Central memory CD4-positive, alpha-beta T cell (primary cell): ENCODE measurements around the gene PIK3AP1.
"Not testable (repeated sequence)": the region's sequence is repeated elsewhere in the genome, so short reads cannot be mapped to it uniquely, and the experiment has no call there.

Experiments used
- DNase-seq: peaks from one replicate; pipeline ENCODE4 v3.0.0; 2022

The PIK3AP1 gene

DNA sequence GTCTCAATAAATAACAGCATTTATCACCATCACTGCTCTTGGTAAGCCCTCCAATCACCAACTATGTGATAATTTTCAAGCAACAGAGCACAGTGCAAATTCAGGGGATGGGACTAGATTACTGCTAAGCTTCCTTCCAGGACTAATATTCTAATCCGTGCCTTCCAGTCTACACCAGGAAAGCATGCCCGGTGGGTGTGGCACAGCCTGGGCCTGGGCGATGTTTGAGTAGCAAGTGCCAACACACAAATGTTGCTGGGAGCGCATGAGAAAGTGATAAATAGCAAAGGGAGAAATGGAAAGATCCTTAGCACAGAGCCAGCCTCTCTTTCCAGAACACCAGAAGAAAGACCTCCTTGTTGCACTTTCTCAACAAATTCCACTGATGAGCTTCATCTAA is 120.0 kb downstream of the PIK3AP1 start:
- DNase-seq: no peak

DNA sequence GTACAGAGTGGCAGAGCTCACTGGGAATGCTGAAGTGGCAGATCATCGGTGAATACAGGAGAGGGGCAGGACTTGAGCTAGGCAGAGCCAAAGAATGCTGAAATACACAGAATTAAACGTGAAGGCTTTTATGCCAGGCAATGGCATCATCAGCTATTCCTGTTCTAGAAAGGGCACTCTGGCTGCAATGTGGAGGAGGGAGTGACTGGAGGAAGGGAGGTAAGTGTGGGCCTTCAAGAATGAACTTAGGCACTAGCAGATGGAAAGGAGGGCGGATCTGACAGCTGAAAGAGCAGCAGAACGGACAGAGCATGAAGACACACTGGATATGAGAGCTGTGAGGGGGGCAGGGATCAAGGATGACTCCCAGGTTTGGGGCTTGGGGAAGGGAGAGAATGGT is 121.5 kb downstream of the PIK3AP1 start:
- DNase-seq: no peak

GRCh38 chr10:96596422-96597407 is 123.6 kb downstream of the PIK3AP1 start:
- DNase-seq: no peak

- DNase-seq: no peak
These were observed 124.6 kb downstream of the PIK3AP1 start for GRCh38 chr10:96595741-96596140.

- no peak for DNase-seq
These were observed 128.4 kb downstream of the PIK3AP1 start for GRCh38 chr10:96591946-96592345.

GRCh38 chr10:96588616-96589419 is 131.5 kb downstream of the PIK3AP1 start:
- no peak for DNase-seq

- DNase-seq: no peak
These were observed 132.2 kb downstream of the PIK3AP1 start for GRCh38 chr10:96588060-96588554.

GRCh38 chr10:96587264-96588059 is 132.9 kb downstream of the PIK3AP1 start:
- DNase-seq: no peak

- peak; percentile 92 for DNase-seq
These were observed 133.7 kb downstream of the PIK3AP1 start, which contains the start of gene TM9SF3 for GRCh38 chr10:96586419-96587263. Gene TM9SF3 (minus strand): TSS chr10:96587012. CDS start chr10:96586835, 177 bp downstream.

DNA sequence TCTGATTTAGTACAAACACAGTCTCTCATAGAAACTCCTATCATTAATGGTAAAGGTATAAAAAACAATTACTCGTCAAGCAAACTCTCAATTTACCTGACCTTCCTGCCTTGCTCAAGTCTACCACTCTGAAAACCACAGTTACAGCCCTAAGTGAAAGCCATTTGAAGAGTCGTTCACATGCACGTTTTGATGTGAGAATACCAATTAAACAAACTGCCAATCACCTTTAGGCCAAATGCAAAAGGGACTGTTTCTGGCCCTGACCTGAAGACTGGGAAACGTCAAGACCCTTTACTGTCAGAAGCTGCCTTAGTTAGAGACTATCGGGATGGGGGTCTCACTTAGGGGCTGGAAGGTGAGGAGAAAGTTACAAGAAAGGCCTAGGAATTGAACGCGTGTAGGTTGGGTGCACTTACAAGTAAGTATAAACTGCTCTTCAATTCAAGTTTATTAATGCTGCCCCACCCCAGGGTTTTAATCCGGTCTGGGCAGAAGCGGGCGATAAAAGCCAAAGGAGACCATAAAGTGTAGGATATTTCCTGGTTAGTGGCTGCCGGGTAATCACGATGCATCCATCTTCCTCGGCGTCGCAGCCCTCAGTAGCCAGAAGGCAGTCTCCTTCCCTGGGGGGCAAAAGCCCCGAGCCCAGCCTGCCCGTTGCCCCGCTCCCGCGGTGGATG is 134.4 kb downstream of the PIK3AP1 start:
- DNase-seq: peak; percentile 35

DNA sequence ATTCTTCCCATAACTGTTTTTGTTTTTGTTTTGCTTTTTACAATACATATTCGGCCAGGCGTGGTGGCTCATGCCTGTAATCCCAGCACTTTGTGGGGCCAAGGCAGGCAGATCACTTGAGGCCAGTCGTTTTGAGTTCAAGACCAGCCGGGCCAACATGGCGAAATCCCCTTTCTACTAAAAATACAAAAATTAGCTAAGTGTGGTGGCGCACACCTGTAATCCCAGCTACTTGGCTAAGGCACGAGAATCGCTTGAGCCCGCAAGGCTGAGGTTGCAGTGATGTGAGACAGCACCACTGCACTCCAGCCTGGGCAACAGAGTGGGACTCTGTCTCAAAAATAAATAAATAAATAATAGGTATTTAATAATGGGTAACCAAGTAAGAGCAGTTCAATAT is 135.8 kb downstream of the PIK3AP1 start:
- no peak for DNase-seq

DNA sequence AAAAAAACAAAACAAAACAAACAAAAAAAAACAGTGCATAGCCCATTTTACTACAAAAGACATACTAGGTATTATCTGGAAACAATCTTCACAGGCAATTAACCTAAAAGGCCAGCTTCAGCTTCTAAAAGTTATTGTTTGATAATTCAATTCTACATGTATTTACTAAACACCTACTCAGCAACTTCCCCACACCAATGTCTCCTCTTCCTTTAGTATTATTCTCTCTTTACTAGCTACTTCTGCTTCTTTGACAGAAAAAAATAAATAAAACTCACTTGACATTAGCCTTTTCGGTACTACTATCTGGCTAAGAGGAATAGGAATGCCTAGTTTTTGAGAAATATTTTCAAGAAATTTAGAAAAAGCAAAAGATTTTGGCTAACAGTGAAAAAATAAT is 136.3 kb downstream of the PIK3AP1 start:
- DNase-seq: no peak

DNA sequence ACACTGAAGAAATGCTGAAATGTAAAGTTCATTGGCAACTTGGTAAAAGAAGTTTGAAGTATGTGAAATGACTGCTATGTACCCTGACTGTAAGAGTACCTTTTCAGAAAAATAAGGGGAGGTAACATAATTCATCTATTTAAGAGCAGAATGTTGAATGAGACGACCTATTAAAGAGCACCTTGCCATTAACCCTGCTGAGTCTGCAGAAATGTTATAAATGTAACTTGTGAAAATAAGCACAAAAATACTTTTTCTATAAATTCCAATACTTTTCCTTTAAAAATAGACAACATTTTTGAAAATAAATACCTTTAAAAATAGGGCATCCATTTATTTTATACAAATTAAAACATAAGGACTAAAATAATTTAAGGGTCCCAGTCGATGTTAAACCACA is 141.2 kb downstream of the PIK3AP1 start:
- no peak for DNase-seq

DNA sequence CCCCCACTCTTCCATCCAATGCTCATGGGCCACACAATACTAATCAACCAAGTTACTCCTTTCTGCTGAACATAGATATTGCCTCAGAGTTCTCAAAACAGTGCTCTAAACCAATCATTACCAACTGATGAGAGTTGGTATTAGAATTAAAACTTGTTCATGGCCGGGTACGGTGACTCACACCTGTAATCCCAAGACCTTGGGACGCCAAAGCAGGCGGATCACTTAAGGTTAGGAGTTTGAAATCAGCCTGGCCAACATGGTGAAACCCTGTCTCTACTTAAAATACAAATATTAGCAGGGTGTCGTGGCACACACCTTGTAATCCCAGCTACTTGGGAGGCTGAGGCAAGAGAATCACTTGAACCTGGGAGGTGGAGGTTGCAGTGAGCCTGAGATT is 141.7 kb downstream of the PIK3AP1 start:
- DNase-seq: no peak

- no peak for DNase-seq
These were observed 142.3 kb downstream of the PIK3AP1 start for GRCh38 chr10:96578022-96578421.

- no peak for DNase-seq
These were observed 143.2 kb downstream of the PIK3AP1 start for GRCh38 chr10:96577069-96577468.

DNA sequence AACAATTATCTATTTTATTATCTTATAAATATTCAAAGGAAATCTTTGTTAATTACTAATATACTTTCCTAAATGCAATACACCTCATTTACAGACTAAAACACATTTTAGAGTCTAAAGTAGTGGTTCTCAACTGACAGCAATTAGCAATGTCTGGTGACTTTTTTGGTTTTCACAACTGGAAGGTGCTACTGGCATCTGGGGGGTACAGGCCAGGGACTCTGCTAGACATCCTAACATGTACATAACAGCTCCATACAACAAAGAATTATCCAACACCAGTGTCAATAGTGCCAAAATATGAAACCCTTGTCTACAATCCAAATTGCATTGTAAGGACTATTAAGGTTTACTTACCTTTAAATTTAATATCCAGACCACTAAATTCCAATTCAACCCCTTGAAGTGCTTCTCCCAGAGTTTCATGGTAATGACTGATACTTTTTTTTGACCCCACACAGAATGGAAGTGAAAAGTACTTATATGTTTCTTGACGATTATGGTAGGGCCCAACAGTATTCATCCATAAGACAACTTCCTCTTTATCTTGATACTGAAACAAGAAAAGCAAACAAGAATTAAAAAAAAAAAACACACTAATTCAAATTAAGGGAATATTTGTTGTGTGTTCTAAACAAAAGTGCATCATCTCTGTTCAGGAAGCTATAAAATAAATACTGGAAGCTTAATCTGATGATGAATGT is 143.9 kb downstream of the PIK3AP1 start:
- DNase-seq: no peak

- DNase-seq: not testable (repeated sequence)
These were observed 145.8 kb downstream of the PIK3AP1 start for GRCh38 chr10:96574564-96574963.

DNA sequence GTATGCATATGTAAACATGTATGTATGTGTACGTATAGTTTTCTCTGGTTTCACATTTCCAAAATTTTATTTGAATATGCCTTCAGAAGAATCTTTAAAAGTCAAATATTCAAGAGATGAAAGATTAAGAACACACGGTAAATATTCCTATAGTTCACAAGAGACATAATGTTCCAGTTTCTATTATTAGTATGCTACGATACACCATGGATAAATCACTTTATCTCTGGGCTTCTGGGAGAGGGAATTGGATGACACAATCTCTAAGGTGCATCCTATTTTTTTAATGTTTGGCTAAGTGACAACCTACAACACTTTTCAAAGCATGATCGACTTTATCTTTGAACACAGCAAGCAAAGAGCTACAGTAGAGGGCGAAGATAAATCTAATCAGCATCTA is 147.3 kb downstream of the PIK3AP1 start:
- DNase-seq: no peak
